HG03064 (cell line): ENCODE measurements around the gene RGN.
"Not testable (repeated sequence)": the region's sequence is repeated elsewhere in the genome, so short reads cannot be mapped to it uniquely, and the experiment has no call there.

Experiments
- ATAC-seq: cut with Tn5 transposase; IDR thresholded peaks from one replicate; pipeline ENCODE4 v1.9.1; 2021; ENCODE audit warnings: low read depth; ENCODE audit not compliant: unreplicated experiment

RGN gene

DNA sequence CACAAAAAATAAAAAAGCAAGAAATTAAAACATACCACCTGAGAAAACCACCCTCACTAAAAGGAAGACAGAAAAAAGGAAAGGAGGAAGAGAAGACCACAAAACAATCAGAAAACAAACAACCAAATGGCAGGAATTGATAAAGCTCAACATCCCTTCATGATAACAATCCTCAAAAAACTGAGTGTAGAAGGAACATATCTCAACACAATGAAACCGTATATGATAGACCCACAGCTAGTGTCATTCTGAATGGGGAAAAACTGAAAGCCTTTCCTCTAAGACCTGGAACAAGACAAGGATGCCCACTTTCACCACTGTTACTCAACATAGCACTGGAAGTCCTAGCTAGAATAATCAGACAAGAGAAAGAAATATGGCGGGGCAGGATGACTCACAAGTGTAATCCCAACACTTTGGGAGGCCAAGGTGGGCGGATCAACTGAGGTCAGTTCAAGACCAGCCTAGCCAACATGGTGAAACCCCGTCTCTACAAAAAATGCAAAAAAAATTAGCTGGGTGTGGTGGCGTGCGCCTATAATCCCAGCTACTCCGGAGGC, 38.4 kb downstream of the RGN start:
- ATAC-seq: not testable (repeated sequence)

DNA sequence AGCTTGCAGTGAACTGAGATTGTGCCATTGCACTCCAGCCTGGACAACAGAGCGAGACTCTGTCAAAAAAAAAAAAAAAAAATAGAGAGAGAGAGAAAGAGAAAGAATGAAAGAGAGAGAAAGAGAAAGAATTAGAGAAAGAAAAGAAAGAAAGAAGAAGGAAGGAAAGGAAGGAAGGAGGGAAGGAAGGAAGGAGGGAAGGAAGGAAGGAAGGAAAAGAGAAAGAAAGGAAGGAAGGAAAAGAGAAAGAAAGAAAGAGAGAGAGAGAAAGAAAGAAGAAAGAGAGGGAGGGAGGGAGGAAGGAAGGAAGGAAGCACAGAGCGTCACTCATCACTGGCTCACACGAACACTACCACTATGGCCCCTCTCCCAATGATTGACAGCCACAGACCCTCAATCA, 46.2 kb downstream of the RGN start:
- not testable (repeated sequence) for ATAC-seq

DNA sequence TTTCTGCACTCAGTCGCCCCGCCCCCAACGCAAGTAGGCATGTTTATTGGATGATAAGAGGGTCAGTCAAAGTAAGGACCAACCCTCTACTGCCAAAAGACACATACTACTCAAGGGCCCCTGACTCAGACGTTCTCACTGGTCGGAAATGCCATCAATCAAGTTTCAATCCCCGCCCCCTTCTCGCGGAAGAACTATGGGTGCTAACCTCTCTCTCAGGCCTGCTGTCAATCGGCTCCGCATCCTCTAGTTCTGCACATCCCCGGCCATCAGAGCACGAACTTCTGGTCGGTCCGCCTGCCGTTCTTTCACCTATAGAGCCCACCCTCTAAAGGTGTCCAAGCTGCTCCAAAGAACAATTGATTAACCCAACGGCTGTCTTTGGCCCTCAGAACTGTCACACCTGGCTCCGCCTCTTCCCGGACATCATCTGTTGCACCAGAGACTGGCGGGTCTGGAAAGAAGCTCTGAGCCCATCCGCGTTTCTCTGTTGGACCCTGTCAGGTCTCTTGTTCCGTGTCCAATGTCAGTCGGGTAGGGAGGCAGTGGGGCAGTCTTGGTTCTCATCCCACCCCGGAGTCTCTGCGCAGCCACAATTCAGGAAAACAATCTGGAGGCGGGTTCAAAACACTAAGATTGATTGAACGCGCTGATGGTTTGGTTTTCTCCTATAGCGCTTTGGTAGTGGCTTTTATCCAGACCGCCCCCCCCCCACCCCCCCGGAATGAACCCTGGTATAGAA, 51.1 kb downstream of the RGN start:
- peak; percentile 93 for ATAC-seq

DNA sequence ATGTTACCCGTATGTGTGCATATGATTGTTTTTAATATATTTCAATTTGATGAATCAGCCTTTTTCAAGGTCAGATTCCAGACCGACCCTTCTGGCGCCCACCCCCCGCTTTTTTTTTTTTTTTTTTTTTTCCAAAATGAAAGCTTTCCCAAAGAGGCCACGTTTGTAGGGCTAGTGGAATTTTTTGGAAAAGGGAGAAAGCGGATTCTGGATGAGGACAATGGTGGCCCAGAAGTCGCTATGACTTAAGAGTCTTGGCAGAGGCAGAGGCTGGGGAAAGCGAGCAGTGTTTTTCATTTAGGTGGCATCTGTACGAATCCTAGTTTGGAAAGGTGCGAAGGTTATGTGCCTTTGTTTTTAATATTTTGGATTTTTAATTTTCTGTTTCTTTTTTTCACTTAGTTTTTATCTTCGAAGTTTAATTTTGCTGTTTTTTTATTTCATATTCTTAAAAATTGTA, 51.7 kb downstream of the RGN start:
- ATAC-seq: no peak

DNA sequence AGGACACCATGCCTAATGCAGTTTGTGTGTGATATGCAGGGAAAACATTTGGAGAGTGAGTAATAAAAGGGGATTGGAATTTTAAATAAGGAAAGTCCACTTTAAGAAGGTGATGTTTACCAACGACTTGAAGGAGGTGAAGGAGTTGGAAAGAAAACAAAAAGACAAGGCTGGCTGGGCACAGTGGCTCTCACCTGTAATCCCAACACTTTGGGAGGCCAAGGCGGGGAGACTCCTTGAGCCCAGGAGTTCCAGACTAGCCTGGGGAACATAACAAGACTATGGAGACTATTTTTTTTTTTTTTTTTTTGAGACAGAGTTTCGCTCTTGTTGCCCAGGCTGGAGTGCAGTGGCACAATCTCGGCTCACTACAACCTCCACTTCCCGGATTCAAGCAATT, 55.2 kb downstream of the RGN start:
- ATAC-seq: no peak

DNA sequence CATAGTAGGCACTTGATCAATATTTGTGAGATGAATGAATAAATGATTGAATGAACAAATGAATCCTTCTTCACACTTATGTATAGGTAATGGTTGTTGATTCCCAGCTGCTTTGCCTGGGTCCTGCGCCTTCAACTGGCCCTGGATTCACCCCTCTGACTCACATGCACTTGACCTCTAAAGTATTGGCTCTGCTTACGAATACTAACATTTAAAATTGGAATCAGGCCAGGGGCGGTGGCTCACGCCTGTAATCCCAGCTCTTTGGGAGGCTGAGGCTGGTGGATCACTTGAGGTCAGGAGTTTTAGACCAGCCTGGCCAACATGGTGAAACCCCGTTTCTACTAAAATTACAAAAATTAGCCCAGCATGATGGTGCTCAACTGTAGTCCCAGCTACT, 57.4 kb downstream of the RGN start:
- ATAC-seq: not testable (repeated sequence)

DNA sequence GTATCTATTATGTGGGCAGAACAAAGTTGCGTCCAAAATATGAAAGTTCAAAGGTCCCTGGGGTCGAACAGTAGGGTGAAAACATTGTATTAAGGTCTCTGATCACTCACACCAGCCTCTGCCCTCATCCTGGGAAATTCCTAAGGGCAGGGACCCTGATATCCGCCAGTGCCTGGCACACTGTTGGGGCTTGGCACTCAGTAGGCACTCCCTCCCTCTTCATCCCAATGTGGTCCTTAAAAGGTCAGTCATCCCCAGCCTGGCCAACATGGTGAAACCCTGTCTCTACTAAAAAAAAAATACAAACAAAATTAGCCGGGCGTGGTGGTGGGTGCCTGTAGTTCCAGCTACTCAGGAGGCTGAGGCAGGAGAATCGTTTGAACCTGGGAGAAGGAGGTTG, 59.9 kb downstream of the RGN start:
- ATAC-seq: no peak
